ENCODE data around the gene ANO10.

ANO10 gene

DNA sequence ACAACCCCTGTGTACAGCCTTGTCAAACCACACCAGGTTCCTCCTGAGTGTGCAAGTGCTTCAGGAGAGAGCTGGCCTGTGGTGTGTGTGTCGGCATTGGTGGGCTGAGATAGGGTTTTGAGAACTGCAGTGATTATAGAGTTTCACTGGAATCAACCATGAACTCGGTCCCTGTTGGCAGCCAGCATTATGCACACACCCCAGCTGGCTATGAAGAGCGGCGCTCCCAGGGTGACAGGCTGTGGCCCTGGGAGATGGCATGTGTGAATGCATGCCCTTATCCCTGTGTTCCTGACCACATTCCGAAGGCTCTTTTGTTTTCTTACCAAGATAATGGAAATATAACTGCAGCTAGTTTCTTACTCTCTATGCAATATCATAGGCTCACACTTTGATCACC, 233.6 kb downstream of the ANO10 start:
- TF ChIP-seq CTCF (IDR thresholded peaks at IDR 0.05; ENCODE audit: low read depth, low read length, missing control alignments), result no peak
- H3K4me3 ChIP-seq (replicated peaks; ENCODE audit: low read depth, low read length), result no peak overlapping the region
- DNase-seq (ENCODE audit: extremely low read depth, low read depth), result no peak

GRCh38 chr3:43379343-43379742, 242.5 kb downstream of the ANO10 start:
- H3K4me3 ChIP-seq (replicated peaks; ENCODE audit: low read depth, low read length), result no peak overlapping the region
- TF ChIP-seq CTCF (IDR thresholded peaks at IDR 0.05; ENCODE audit: low read depth, low read length, missing control alignments), result no peak
- DNase-seq (ENCODE audit: extremely low read depth, low read depth), result no peak

DNA sequence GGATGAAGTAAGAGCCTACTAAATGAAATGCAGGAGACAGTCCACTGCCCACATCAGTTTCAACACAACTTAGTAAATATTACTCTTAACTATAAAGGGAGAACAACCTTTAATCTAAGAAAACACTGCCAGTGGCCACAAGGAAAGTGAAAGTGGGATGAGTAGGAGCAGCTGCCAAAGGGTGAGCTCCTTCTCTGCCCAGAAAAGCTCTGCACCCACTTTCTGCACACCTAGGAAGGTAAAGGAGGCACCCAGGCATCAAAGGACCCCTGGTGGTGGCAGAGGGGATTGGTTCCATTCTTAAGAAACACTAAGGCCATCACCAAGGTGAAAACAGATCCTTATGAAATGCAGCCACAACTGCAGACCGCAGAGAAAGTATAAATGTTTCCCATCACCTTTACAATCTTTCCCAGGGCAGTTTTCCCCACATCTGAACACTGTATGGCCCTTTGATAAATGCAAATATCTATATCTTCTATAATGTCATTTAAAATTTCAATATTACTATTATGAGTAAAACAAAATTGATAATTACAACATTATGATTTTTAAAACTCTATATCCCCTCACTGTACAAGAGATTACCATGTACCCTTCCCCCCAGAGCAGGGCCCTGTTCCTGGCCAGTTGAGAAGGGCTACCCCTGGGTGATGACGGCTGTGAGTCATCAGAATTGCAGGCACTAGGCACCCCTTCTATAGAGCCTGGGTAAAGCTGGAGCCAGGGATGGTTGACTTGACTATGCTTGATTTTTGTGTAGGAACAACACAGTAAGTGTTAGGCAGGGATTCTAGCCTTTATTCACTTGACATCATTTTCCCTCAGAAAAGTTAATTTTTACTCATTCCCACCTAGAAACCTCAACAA, 243.5 kb downstream of the ANO10 start:
- no peak overlapping the region for H3K4me3 ChIP-seq (replicated peaks; ENCODE audit: low read depth, low read length)
- no peak for DNase-seq (ENCODE audit: extremely low read depth, low read depth)

DNA sequence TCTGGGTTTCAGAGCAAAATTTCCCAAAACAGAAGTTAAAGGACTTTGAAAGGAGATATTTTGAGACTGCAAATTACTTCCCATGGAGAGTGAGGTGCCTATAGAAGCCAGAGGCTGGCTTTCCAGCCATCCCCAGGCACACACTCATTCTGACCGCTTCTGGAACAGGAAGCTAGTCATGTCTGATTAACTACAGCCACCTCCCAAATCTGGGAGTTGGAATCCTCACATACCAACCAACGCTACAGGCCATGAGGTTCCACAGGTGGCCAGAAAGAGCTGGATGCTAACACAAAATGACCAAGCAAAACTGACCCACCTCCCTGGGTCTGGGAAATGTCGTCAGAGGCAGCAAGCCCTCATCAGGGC, 248.3 kb downstream of the ANO10 start:
- TF ChIP-seq CTCF (IDR thresholded peaks at IDR 0.05; ENCODE audit: low read depth, low read length, missing control alignments), result no peak
- H3K4me3 ChIP-seq (replicated peaks; ENCODE audit: low read depth, low read length), result no peak overlapping the region

More for the DNA sequence above, 243.5 kb downstream of the ANO10 start:
- TF ChIP-seq CTCF (IDR thresholded peaks at IDR 0.05; ENCODE audit: low read depth, low read length, missing control alignments), result peak; percentile 72

DNA sequence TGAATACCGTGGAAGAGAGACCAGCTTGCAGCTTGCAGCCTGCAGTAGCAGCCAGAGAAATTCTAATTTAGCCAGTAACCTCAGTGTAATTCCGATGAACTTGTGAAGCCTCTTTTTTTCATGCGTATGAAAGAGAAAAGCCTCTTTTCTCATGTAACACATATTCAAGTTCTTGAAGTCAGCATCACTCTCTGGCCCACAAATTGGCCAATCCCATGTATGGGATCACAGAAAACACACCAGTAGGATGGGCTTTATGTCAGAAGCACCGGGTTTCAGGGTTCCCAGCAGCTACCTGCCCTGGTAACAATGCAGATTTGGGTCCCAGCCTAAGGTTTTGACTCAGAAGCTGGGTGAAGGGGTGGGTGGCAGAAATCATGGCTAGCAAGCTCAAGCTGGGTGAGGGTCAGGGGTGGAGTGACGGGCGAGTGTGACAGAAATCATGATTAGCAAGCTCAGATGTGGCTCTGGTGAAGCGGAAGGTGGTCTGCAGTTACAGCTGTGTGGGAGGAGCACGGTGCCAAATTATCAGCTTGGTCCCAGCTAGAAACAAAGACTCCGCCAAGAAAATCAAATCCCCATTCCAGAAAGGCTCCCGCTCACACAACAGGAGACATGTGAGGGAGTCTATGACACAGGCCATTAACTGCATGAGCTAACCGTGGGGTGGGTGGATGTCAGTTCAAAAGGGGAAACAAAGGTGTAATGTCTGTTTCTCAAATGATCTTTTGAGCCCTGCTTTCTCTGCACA, 248.8 kb downstream of the ANO10 start:
- no peak overlapping the region for H3K4me3 ChIP-seq (replicated peaks; ENCODE audit: low read depth, low read length)
- no peak for DNase-seq (ENCODE audit: extremely low read depth, low read depth)

More for the DNA sequence above, 248.3 kb downstream of the ANO10 start:
- no peak for DNase-seq (ENCODE audit: extremely low read depth, low read depth)

More for the DNA sequence above, 248.8 kb downstream of the ANO10 start:
- TF ChIP-seq CTCF (IDR thresholded peaks at IDR 0.05; ENCODE audit: low read depth, low read length, missing control alignments), result no peak

Measured in HFF-Myc (cell line).